CD14-positive monocyte (primary cell): ENCODE data around the gene OGFOD2. TPM values are rescaled to one million over a fixed set of nuclear protein-coding genes. Genes with fewer than 3 reads are reported as not detected.
A peak's percentile ranks its signal among the peaks of the same experiment; 100 is the strongest.

Experiments used
- DNase-seq, 3 donors: peaks; one replicate each; pipeline ENCODE4 v3.0.0-alpha.2; 2011 to 2022
- H2AFZ ChIP-seq: 2 replicates; pipeline ENCODE4 v1.6.0; 2012; ENCODE audit warnings: mild to moderate bottlenecking, low read depth, low read length, inconsistent platforms; ENCODE audit not compliant: insufficient read depth, poor library complexity, severe bottlenecking
- H3K27ac ChIP-seq, 2 donors: 1 replicate in 1 of 2; 2 replicates in 1 of 2; pipeline ENCODE4 v1.5.1; 2012 to 2013; ENCODE audit warnings: low read length in 2 of 2, control low read depth in 1 of 2, inconsistent platforms in 1 of 2, low read depth in 1 of 2, mild to moderate bottlenecking in 1 of 2
- H3K27me3 ChIP-seq, 2 donors: one replicate each; pipeline versions ENCODE4 v1.6.0 to v1.6.1; 2011 to 2013; ENCODE audit warnings: low read length in 2 of 2; ENCODE audit not compliant: control insufficient read depth in 2 of 2, insufficient read depth in 2 of 2
- H3K36me3 ChIP-seq, 2 donors: replicated peaks in 1 of 2; 1 replicate in 1 of 2; 2 replicates in 1 of 2; pipeline versions ENCODE4 v1.5.1 to v1.6.1; 2012 to 2013; ENCODE audit warnings: low read length in 2 of 2, control low read depth in 1 of 2, inconsistent platforms in 1 of 2, mild to moderate bottlenecking in 1 of 2; ENCODE audit not compliant: insufficient read depth in 2 of 2, control insufficient read depth in 1 of 2
- H3K4me1 ChIP-seq, 2 donors: 1 replicate in 1 of 2; 2 replicates in 1 of 2; pipeline versions ENCODE4 v1.5.1 to v1.6.1; 2012 to 2013; ENCODE audit warnings: low read length in 2 of 2, control low read depth in 1 of 2, inconsistent platforms in 1 of 2, mild to moderate bottlenecking in 1 of 2, moderate library complexity in 1 of 2; ENCODE audit not compliant: insufficient read depth in 2 of 2, control insufficient read depth in 1 of 2
- H3K4me2 ChIP-seq: replicated peaks from 2 replicates; pipeline ENCODE3; 2012; ENCODE audit warnings: low read length, moderate library complexity, mild to moderate bottlenecking; ENCODE audit not compliant: poor library complexity, severe bottlenecking; ENCODE audit errors: extremely low read depth
- H3K4me3 ChIP-seq, 3 experiments: fragments of 200-600 bp in 1 of 3; sonication (generic) in 1 of 3; replicated peaks in 1 of 3; 1 replicate in 2 of 3; 2 replicates in 1 of 3; pipeline ENCODE4 v1.5.1; 2011 to 2013; ENCODE audit warnings: low read length in 3 of 3, mild to moderate bottlenecking in 3 of 3, control low read depth in 2 of 3, low read depth in 2 of 3, inconsistent platforms in 1 of 3, moderate library complexity in 1 of 3
- H3K79me2 ChIP-seq: 2 replicates; pipeline ENCODE4 v1.6.0; 2012; ENCODE audit warnings: mild to moderate bottlenecking, control low read depth, inconsistent platforms, low read length, moderate library complexity; ENCODE audit not compliant: insufficient read depth
- H3K9ac ChIP-seq: 2 replicates; pipeline ENCODE4 v1.6.0; 2017; ENCODE audit warnings: low read length, mild to moderate bottlenecking; ENCODE audit not compliant: insufficient read depth, poor library complexity, severe bottlenecking
- H3K9me3 ChIP-seq, 2 donors: replicated peaks in 1 of 2; 1 replicate in 1 of 2; 2 replicates in 1 of 2; pipeline versions ENCODE4 v1.5.1 to v1.6.1; 2012 to 2013; ENCODE audit warnings: low read length in 2 of 2, control low read depth in 1 of 2; ENCODE audit not compliant: control insufficient read depth in 1 of 2, insufficient read depth in 1 of 2
- H4K20me1 ChIP-seq: 2 replicates; pipeline ENCODE4 v1.6.0; 2012; ENCODE audit warnings: mild to moderate bottlenecking, low read length, control low read depth, moderate library complexity; ENCODE audit not compliant: insufficient read depth
- H3K27ac Mint-ChIP-seq, 7 donors: one replicate each; pipeline ENCODE4 v1.8.0; 2020; ENCODE audit warnings: mild to moderate bottlenecking in 7 of 7, mixed read lengths in 7 of 7, moderate library complexity in 6 of 7, inconsistent platforms in 2 of 7
- H3K27me3 Mint-ChIP-seq, 3 donors: one replicate each; pipeline ENCODE4 v1.8.0; 2021 to 2022; ENCODE audit warnings: low read depth in 3 of 3, mild to moderate bottlenecking in 3 of 3, mixed read lengths in 3 of 3, moderate library complexity in 3 of 3, inconsistent platforms in 1 of 3
- H3K36me3 Mint-ChIP-seq, 2 donors: one replicate each; pipeline ENCODE4 v1.8.0; 2020; ENCODE audit warnings: mixed read lengths in 2 of 2, inconsistent platforms in 1 of 2, mild to moderate bottlenecking in 1 of 2
- H3K4me1 Mint-ChIP-seq: one replicate; pipeline ENCODE4 v1.8.0; 2020; ENCODE audit warnings: mild to moderate bottlenecking, mixed read lengths
- H3K4me3 Mint-ChIP-seq, 2 donors: one replicate each; pipeline ENCODE4 v1.8.0; 2020; ENCODE audit warnings: mild to moderate bottlenecking in 2 of 2, mixed read lengths in 2 of 2, moderate library complexity in 1 of 2
- H3K9me3 Mint-ChIP-seq, 7 donors: one replicate each; pipeline ENCODE4 v1.8.0; 2020 to 2022; ENCODE audit warnings: mixed read lengths in 7 of 7, mild to moderate bottlenecking in 6 of 7, moderate library complexity in 6 of 7, inconsistent platforms in 2 of 7
- CTCF ChIP-seq: fragments of 200-600 bp; IDR thresholded peaks from one replicate; pipeline ENCODE4 v1.8.0; 2022; ENCODE audit warnings: antibody characterized with exemption, mild to moderate bottlenecking
- WGBS: methylation state at CpG from one replicate; pipeline ENCODE4 v1.1.5; 2013; ENCODE audit warnings: missing lambda C conversion rate; ENCODE audit not compliant: insufficient coverage; 5-methylcytosine and 5-hydroxymethylcytosine counted together
- intact Hi-C, 2 donors: fragments of 100-400 bp; cut with micrococcal nuclease; formaldehyde crosslinking; loops; one replicate each; pipeline versions ENCODE4 v1.15.0 to v1.15.1; 2023
- polyA plus RNA-seq, 3 donors: library from polyadenylated mRNA; depleted of rRNA in 1 of 3; unstranded in 2 of 3; stranded (reverse) in 1 of 3; fragments of 300-500 nt in 2 of 3; fragments of >200 nt in 1 of 3; fragmentation: Illumina TruSeq in 2 of 3; gene quantifications; 1 replicate in 2 of 3; 2 replicates in 1 of 3; pipeline ENCODE4 v1.2.3, GENCODE V29; 2012 to 2021

OGFOD2 gene
- polyA plus RNA-seq, 3 donors = 13.0 to 30.3 (median 13.6) TPM

GRCh38 chr12:122999196-122999946, 24.3 kb downstream of the OGFOD2 start:
- H3K9me3 Mint-ChIP-seq = no peaks in the 10 kb centered on the region
- no peak overlapping the region for H3K4me3 ChIP-seq
- H3K36me3 ChIP-seq = no peaks in the 10 kb centered on the region
- no peak overlapping the region for H3K4me2 ChIP-seq
- peak overlapping the region in 1 of 7 donors; percentile 13 for H3K27ac Mint-ChIP-seq
- no peaks in the 10 kb centered on the region for H3K9me3 ChIP-seq
- no peak for TF ChIP-seq CTCF
- no peaks in the 10 kb centered on the region for H3K36me3 Mint-ChIP-seq
- no peak overlapping the region for H2AFZ ChIP-seq
- no peak overlapping the region for H3K4me3 Mint-ChIP-seq
- intact Hi-C loops = no loop called here
- no peaks in the 10 kb centered on the region for H3K4me1 ChIP-seq
- no peak for DNase-seq
- no peak overlapping the region for H3K9ac ChIP-seq
- peaks cover 0 to 7% (median 2%) of the 10 kb centered on the region in 3 donors for H3K27me3 Mint-ChIP-seq
- WGBS = 100% methylated on average over 3 of the region's 8 CpGs
- no peaks in the 10 kb centered on the region for H3K4me1 Mint-ChIP-seq
- H3K79me2 ChIP-seq = no peaks in the 10 kb centered on the region
- no peaks in the 10 kb centered on the region for H4K20me1 ChIP-seq
- H3K27ac ChIP-seq = no peak overlapping the region
- no peaks in the 10 kb centered on the region for H3K27me3 ChIP-seq

- Mint-ChIP-seq H3K4me3 (no peak overlapping the region), H3K27ac (peak overlapping the region in 1 of 7 donors; percentile 49)
Measured at GRCh38 chr12:122999986-123000420, 25.0 kb downstream of the OGFOD2 start.

More at GRCh38 chr12:122999986-123000420, 25.0 kb downstream of the OGFOD2 start:
- no peaks in the 10 kb centered on the region for H3K4me1 Mint-ChIP-seq
- peaks cover 0 to 7% (median 2%) of the 10 kb centered on the region in 3 donors for H3K27me3 Mint-ChIP-seq
- no peak overlapping the region for H3K4me3 ChIP-seq
- H2AFZ ChIP-seq = no peak overlapping the region
- intact Hi-C loops = no loop called here
- H4K20me1 ChIP-seq = no peaks in the 10 kb centered on the region
- H3K9me3 Mint-ChIP-seq = no peaks in the 10 kb centered on the region
- no peak overlapping the region for H3K9ac ChIP-seq
- TF ChIP-seq CTCF = no peak
- no peaks in the 10 kb centered on the region for H3K27me3 ChIP-seq
- 71% methylated on average over 16 of the region's 20 CpGs for WGBS
- no peaks in the 10 kb centered on the region for H3K79me2 ChIP-seq
- H3K9me3 ChIP-seq = no peaks in the 10 kb centered on the region
- DNase-seq = no peak
- no peak overlapping the region for H3K4me2 ChIP-seq
- no peaks in the 10 kb centered on the region for H3K4me1 ChIP-seq
- no peak overlapping the region for H3K27ac ChIP-seq
- no peaks in the 10 kb centered on the region for H3K36me3 Mint-ChIP-seq
- H3K36me3 ChIP-seq = no peaks in the 10 kb centered on the region
